ENCODE measurements around the gene KCNK4. TPM values are rescaled to one million over a fixed set of nuclear protein-coding genes. Genes with fewer than 3 reads are reported as not detected.
A peak's percentile ranks its signal among the peaks of the same experiment; 100 is the strongest.

KCNK4 gene
- total RNA-seq, 2 experiments from 2014 or later = not detected

DNA sequence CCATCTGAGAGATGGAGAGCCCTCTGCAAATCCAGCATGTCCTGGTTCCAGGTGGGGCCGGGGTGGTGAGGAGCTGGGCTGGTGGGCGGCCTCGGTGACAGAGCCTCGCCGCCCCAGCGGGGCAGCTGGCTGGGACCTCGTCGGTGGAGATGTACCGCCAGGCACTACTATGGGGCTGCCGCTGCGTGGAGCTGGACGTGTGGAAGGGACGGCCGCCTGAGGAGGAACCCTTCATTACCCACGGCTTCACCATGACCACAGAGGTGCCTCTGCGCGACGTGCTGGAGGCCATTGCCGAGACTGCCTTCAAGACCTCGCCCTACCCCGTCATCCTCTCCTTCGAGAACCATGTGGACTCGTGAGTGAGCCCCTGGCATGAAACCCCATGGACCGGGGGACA is 32.7 kb upstream of the KCNK4 start:
- H3K27ac Mint-ChIP-seq = no peak overlapping the region
- no peak overlapping the region for H3K4me3 Mint-ChIP-seq
- H3K27me3 Mint-ChIP-seq = no peaks in the 10 kb centered on the region
- POLR2A ChIA-PET = interaction anchor here (0.9 to 1.2 kb wide), 3 partner anchors 11 to 54 kb away, joined by 3 read pairs; partner anchors contain the start of gene FKBP2
- H3K9me3 Mint-ChIP-seq = no peaks in the 10 kb centered on the region
- ATAC-seq (ENCODE audit: low read depth) (no peak), DNase-seq (no peak)
- peaks cover 14% of the 10 kb centered on the region for H3K4me1 Mint-ChIP-seq
- peaks cover 19% of the 10 kb centered on the region for H3K36me3 Mint-ChIP-seq

DNA sequence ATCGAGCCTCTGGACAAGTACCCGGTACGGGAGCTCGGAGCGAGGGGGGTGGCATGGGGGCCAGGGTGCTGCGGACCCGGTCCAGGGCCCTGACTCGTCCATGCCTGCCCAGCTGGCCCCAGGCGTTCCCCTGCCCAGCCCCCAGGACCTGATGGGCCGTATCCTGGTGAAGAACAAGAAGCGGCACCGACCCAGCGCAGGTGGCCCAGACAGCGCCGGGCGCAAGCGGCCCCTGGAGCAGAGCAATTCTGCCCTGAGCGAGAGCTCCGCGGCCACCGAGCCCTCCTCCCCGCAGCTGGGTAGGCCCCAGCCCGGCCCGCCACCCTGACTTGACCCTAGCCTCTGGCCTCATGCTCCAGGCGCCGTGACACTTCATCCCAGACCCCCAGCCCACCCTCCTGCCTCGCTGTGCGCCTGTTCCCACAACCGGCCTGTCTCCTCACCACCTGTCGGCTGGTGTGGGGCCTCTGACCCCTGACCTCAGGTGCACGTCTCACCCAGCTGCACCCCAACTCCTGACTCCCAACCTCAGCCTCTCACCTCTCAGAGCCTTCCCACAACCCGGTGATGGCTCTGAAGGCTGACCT is 32.1 kb upstream of the KCNK4 start:
- POLR2A ChIA-PET = interaction anchor here (0.9 to 1.2 kb wide), 2 partner anchors 10 to 18 kb away, joined by 3 read pairs; partner anchors contain the start of gene FKBP2
- DNase-seq (no peak), ATAC-seq (ENCODE audit: low read depth) (no peak)
- Mint-ChIP-seq H3K27ac (no peak overlapping the region), H3K27me3 (no peaks in the 10 kb centered on the region), H3K4me1 (peaks cover 8% of the 10 kb centered on the region), H3K4me3 (no peak overlapping the region), H3K9me3 (no peaks in the 10 kb centered on the region), H3K36me3 (peaks cover 17% of the 10 kb centered on the region)

DNA sequence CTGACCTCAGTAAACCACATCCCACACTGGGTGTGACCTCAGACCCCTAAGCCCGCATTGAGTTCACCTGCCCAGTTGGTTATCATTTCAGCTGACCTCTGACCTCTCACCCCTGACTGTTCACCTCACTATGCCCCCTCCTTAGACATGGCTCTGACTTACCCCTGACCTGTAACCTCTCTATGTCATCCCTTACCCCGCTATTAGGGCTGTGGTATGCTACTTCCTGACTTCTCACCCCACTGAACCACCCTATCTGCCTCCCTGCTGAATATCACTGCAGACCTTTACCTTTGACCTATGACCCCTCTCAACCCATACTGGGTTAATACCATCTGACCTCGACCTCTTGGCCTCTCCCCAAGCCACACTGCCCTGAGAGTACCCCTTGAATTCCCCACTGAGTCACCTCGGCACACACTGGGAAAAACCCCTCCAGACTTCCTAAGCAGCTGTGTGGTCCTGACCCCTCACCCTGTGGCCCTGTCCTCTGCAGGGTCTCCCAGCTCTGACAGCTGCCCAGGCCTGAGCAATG is 31.5 kb upstream of the KCNK4 start:
- Mint-ChIP-seq H3K36me3 (peaks cover 17% of the 10 kb centered on the region), H3K4me3 (no peak overlapping the region), H3K27me3 (no peaks in the 10 kb centered on the region), H3K4me1 (peaks cover 7% of the 10 kb centered on the region), H3K9me3 (no peaks in the 10 kb centered on the region), H3K27ac (no peak overlapping the region)
- ATAC-seq (ENCODE audit: low read depth) (no peak), DNase-seq (no peak)
- POLR2A ChIA-PET = no interaction called here

GRCh38 chr11:64260147-64260708 is 30.9 kb upstream of the KCNK4 start:
- POLR2A ChIA-PET = interaction anchor here (1.0 to 1.5 kb wide), 3 partner anchors 9 to 13 kb away, joined by 3 to 5 read pairs (median 3); partner anchors contain the start of gene PPP1R14B
- no peak for DNase-seq
- ATAC-seq (ENCODE audit: low read depth) = no peak
- peaks cover 16% of the 10 kb centered on the region for H3K36me3 Mint-ChIP-seq
- H3K27ac Mint-ChIP-seq = peak overlapping the region; percentile 33
- H3K4me1 Mint-ChIP-seq = peaks cover 7% of the 10 kb centered on the region
- H3K4me3 Mint-ChIP-seq = no peak overlapping the region
- no peaks in the 10 kb centered on the region for H3K27me3 Mint-ChIP-seq
- H3K9me3 Mint-ChIP-seq = no peaks in the 10 kb centered on the region

GRCh38 chr11:64261556-64262080 is 29.5 kb upstream of the KCNK4 start:
- ATAC-seq (ENCODE audit: low read depth) (no peak), DNase-seq (no peak)
- Mint-ChIP-seq H3K27ac (no peak overlapping the region), H3K36me3 (peaks cover 16% of the 10 kb centered on the region), H3K9me3 (no peaks in the 10 kb centered on the region), H3K27me3 (no peaks in the 10 kb centered on the region), H3K4me1 (peaks cover 7% of the 10 kb centered on the region), H3K4me3 (no peak overlapping the region)
- POLR2A ChIA-PET = interaction anchor here (0.7 to 1.5 kb wide), 3 partner anchors 8 to 1421 kb away, joined by 3 read pairs; no protein-coding TSS in a partner anchor

DNA sequence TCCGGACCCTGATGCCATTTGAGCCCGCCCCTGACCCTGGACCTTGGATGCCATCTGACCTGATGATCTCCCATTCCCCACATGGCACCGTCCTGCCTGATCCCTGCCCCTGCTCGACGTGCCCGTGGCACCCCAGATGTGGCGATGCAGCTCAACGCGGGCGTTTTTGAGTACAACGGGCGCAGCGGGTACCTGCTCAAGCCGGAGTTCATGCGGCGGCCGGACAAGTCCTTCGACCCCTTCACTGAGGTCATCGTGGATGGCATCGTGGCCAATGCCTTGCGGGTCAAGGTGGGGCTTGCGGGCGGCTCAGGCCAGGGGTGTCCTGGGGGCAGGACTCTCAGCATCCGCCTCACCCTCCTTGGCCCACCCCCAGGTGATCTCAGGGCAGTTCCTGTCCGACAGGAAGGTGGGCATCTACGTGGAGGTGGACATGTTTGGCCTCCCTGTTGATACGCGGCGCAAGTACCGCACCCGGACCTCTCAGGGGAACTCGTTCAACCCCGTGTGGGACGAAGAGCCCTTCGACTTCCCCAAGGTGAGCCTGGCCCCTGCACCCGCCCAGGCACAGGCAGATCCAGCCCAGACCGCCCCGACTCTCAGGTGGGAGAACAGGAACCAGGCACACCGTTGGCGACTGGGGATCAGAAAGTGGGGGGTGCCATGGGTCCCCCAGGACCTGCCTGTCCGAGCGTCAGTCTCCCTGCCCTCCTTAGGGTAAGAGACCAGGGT is 28.7 kb upstream of the KCNK4 start:
- no peak overlapping the region for H3K4me3 Mint-ChIP-seq

DNA sequence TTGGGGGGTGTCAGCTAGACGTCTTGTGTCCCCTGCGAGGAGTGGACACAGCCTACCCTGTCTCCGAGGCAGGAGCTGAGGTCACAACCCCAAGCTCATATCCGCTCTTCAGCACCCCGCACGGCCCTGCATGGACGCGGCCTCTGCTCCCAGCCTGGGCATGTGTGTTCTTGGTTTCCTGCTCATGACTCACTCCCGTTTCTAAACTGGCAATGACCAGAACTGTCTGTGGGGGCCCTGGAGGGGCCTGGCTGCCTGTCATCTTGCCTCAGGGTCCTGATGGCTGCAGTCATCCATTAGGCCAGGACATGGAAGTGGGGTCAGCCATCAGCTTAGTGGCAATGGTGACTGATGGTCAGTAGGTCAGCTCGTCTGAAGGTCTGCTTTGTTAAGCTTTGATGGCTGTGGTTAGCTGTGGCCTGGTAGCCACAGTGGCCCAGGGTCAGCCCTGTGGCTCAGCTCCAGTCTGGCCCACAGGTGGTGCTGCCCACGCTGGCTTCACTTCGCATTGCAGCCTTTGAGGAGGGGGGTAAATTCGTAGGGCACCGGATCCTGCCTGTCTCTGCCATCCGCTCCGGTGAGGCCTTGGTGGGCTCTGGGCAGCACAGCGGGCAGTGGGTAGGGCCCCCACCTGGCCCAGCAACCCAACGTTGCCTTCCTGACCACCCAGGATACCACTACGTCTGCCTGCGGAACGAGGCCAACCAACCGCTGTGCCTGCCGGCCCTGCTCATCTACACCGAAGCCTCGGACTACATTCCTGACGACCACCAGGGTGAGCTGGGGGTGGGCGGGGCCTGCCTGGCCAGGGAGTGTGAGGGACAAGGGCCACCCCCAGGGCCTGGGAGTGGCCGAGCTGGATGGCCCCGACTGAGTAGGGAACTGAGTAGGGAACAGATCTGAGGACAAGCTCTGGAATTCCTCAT is 27.8 kb upstream of the KCNK4 start:
- no peak for ATAC-seq (ENCODE audit: low read depth)
- H3K27ac Mint-ChIP-seq = no peak overlapping the region
- no peaks in the 10 kb centered on the region for H3K9me3 Mint-ChIP-seq
- DNase-seq = no peak
- peaks cover 15% of the 10 kb centered on the region for H3K4me1 Mint-ChIP-seq
- no peak overlapping the region for H3K4me3 Mint-ChIP-seq
- no peaks in the 10 kb centered on the region for H3K27me3 Mint-ChIP-seq
- H3K36me3 Mint-ChIP-seq = peaks cover 18% of the 10 kb centered on the region
- POLR2A ChIA-PET = no interaction called here

More for the DNA sequence above, 28.7 kb upstream of the KCNK4 start:
- Mint-ChIP-seq H3K9me3 (no peaks in the 10 kb centered on the region), H3K27me3 (no peaks in the 10 kb centered on the region), H3K4me1 (peaks cover 7% of the 10 kb centered on the region), H3K36me3 (peaks cover 16% of the 10 kb centered on the region), H3K27ac (no peak overlapping the region)
- no peak for DNase-seq
- ATAC-seq (ENCODE audit: low read depth) = no peak
- POLR2A ChIA-PET = no interaction called here

- peaks cover 19% of the 10 kb centered on the region for H3K36me3 Mint-ChIP-seq
- H3K27me3 Mint-ChIP-seq = no peaks in the 10 kb centered on the region
- peaks cover 18% of the 10 kb centered on the region for H3K4me1 Mint-ChIP-seq
- DNase-seq = no peak
- no peak overlapping the region for H3K4me3 Mint-ChIP-seq
- POLR2A ChIA-PET = no interaction called here
- no peak overlapping the region for H3K27ac Mint-ChIP-seq
- H3K9me3 Mint-ChIP-seq = no peaks in the 10 kb centered on the region
- ATAC-seq (ENCODE audit: low read depth) = no peak
These were observed 27.2 kb upstream of the KCNK4 start for GRCh38 chr11:64263947-64264317.

GRCh38 chr11:64264371-64264852 is 26.7 kb upstream of the KCNK4 start:
- H3K4me1 Mint-ChIP-seq = peaks cover 19% of the 10 kb centered on the region
- H3K4me3 Mint-ChIP-seq = no peak overlapping the region
- no peaks in the 10 kb centered on the region for H3K9me3 Mint-ChIP-seq
- DNase-seq = no peak
- no peaks in the 10 kb centered on the region for H3K27me3 Mint-ChIP-seq
- POLR2A ChIA-PET = interaction anchor here (0.6 to 1.5 kb wide), 3 partner anchors 13 to 23 kb away, joined by 3 to 7 read pairs (median 5); partner anchors contain the start of genes FKBP2 and PLCB3
- ATAC-seq (ENCODE audit: low read depth) = no peak
- H3K36me3 Mint-ChIP-seq = peaks cover 19% of the 10 kb centered on the region
- no peak overlapping the region for H3K27ac Mint-ChIP-seq

DNA sequence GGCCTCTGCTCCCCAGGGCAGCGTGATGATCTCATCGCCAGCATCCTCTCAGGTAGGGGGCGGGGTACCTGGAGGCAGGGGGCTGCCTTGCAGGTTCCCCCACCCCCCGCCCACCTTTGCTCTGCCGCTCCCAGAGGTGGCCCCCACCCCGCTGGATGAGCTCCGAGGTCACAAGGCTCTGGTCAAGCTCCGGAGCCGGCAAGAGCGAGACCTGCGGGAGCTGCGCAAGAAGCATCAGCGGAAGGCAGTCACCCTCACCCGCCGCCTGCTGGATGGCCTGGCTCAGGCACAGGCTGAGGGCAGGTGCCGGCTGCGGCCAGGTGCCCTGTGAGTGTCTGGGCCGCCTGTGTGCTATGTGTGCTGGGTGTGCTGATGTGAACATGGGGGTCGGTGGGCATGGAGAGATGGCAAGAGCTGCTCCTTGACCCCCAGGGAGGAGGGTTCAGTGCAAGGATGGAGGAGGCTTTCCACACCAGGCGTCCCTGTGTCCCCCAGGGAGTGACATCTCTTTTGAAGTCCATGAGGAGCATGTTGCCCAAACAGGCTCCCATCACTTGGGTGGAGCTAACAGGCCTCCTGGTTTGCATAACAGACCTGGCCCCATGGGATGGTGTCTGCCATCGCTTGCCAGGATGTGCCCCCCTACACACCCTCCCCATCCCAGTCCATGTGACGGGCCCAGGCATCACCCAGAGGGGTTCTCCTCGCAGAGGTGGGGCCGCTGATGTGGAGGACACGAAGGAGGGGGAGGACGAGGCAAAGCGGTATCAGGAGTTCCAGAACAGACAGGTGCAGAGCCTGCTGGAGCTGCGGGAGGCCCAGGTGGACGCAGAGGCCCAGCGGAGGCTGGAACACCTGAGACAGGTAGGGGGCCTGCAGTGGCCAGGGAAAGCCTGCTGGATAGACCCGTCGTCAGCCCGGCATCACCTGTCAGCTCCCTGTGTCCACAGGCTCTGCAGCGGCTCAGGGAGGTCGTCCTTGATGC is 25.6 kb upstream of the KCNK4 start:
- Mint-ChIP-seq H3K36me3 (peaks cover 10% of the 10 kb centered on the region), H3K4me1 (peaks cover 19% of the 10 kb centered on the region), H3K9me3 (no peaks in the 10 kb centered on the region), H3K27ac (peak overlapping the region; percentile 48), H3K27me3 (no peaks in the 10 kb centered on the region), H3K4me3 (no peak overlapping the region)
- POLR2A ChIA-PET = interaction anchor here (0.8 to 1.5 kb wide), 2 partner anchors 14 to 24 kb away, joined by 3 to 5 read pairs; partner anchors contain the start of genes FKBP2 and PLCB3
- ATAC-seq (ENCODE audit: low read depth) (no peak), DNase-seq (no peak)

GRCh38 chr11:64266339-64266738 is 24.8 kb upstream of the KCNK4 start:
- POLR2A ChIA-PET = no interaction called here
- no peaks in the 10 kb centered on the region for H3K27me3 Mint-ChIP-seq
- DNase-seq (no peak), ATAC-seq (ENCODE audit: low read depth) (no peak)
- H3K36me3 Mint-ChIP-seq = peaks cover 10% of the 10 kb centered on the region
- H3K27ac Mint-ChIP-seq = no peak overlapping the region
- H3K4me1 Mint-ChIP-seq = peaks cover 21% of the 10 kb centered on the region
- H3K9me3 Mint-ChIP-seq = no peaks in the 10 kb centered on the region
- no peak overlapping the region for H3K4me3 Mint-ChIP-seq

All from activated naive CD8-positive, alpha-beta T cell treated with anti-CD3 and anti-CD28 coated beads, Interleukin-2, amount 10 ng/mL, durations not matched to agents 7 days and 5 days (primary cell).